Smooth muscle cell of the brain vasculature (primary cell): ENCODE data around the gene FDPS.
"Not testable (repeated sequence)": the region's sequence is repeated elsewhere in the genome, so short reads cannot be mapped to it uniquely, and the experiment has no call there.

ENCODE experiments used
- DNase-seq: peaks from one replicate; pipeline ENCODE4 v3.0.0-alpha.2; 2012; ENCODE audit warnings: low read depth, low spot score

The FDPS gene

GRCh38 chr1:155319536-155319935 is 10.9 kb downstream of the FDPS start:
- no peak for DNase-seq

DNA sequence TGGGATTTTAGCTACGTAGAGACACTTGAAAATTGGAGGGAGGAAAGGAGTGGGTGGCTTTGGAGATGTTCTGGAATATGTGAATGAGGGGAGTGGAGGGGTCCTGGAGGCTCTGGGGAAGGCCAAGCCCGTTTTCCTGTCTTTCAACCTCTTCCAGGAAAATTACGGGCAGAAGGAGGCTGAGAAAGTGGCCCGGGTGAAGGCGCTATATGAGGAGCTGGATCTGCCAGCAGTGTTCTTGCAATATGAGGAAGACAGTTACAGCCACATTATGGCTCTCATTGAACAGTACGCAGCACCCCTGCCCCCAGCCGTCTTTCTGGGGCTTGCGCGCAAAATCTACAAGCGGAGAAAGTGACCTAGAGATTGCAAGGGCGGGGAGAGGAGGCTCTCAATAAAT is 11.6 kb downstream of the FDPS start:
- no peak for DNase-seq

DNA sequence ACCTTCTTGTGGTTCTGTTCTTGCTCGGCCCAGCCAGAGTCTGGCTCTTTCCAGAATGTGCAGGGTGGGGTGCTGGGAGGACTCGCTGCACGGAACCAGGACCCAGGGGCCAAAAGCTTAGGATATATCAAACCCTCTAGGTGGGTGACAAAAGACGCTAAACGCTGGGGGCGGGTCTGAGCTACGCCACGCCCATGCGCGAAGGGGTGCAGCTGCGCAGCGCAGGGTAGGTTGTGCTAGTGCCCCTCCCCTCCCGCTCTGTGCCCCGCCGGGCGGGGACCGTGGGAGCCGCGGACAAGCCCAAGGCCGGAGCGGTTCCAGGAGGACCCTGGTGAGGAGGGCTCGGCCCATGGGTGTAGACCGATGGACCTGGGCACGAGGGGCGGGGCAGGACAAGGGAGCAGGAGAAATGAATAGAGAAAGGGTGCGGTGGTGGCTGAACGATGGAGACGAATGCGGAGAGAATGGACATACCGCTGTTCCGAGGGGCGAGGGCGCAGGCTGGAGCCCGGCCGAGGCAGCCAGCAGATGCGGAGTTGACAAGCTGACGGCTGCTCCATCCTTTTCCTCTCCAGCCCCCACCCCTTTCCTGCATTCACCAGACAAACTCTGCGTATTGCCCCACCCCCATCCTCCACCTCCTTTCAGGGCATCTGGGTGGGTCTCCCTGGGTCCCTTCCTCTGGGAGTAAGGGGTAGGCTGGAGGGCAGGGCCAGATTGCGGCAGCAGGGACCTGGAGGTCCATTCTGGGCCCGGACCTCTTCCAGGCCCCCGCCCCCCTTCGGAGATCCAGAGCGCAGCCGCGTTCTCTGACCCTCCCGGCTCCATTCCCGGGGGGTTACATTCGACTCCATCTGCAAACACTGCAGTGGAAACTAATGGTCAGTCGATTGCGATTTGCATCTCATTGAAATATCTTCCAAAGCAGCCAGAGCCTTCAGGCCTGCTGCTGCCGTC is 12.3 kb downstream of the FDPS start, which contains the start of gene RUSC1:
RUSC1 (plus strand) TSS at position 234 of the 957 bp plus-strand sequence. CDS start 880 bp downstream, outside the sequence.
- no peak for DNase-seq

DNA sequence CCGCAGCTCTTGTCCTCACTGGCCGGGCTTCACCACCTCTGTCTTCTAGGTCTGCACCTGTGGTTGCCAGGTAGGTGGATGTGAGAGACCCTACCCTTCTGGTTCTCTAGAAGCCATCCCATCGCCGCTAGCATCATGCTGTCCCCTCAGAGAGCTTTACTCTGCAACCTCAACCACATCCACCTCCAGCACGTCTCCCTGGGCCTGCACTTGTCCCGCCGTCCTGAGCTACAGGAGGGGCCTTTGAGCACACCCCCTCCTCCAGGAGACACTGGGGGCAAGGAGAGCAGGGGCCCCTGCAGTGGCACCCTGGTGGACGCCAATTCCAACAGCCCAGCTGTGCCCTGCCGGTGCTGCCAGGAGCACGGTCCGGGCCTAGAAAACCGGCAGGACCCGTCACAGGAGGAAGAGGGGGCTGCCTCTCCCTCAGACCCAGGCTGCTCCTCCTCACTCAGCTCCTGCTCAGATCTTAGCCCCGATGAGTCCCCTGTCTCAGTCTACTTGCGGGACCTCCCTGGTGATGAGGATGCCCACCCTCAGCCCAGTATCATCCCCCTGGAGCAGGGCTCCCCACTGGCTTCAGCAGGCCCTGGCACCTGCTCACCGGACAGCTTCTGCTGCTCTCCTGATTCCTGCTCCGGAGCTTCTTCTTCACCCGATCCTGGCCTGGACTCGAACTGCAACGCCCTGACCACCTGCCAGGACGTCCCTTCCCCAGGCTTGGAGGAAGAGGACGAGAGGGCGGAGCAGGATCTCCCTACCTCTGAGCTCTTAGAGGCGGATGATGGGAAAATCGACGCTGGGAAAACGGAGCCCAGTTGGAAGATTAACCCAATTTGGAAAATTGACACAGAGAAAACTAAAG is 13.2 kb downstream of the FDPS start:
- DNase-seq = no peak

GRCh38 chr1:155322571-155322952 is 13.9 kb downstream of the FDPS start:
- DNase-seq = no peak

DNA sequence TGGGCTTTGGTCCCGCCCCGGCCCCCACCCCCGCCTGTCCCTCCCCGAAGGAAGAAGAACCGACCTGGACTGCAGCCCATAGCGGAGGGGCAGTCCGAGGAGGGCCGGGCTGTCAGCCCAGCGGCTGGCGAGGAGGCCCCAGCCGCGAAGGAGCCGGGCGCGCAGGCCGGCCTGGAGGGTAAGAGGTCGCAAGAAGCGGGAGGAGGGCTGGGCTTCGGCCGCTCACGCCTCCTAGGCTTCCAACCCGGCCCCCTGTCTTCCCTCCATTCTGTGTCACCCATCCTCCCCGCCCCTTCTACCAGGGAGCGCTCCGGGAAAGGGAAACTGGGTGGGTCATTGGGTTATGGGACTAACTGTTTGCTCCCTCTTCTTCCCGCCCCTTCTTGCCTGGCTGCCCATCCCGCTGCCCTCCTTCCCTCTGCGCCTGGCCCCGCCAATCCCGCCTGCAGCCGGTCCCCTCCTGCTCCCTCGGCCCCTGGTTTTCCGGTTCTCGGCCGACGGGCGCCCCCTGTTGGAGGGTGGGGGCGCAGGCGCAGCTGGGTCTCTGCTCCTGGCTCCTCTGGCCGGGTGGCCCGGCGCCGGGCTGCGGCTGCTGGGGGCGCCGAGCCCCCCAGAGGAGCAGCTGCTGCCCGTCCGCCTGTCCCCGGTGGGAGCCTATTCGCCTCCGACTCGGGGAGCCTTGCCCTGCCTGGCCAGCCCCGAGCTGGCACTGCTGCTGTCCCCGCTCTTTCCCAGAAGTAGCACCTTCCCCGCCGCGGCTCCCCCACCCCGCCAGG is 14.5 kb downstream of the FDPS start:
- peak; percentile 76 for DNase-seq

GRCh38 chr1:155323729-155324036 is 15.0 kb downstream of the FDPS start:
- DNase-seq = peak; percentile 86

GRCh38 chr1:155324037-155324716 is 15.5 kb downstream of the FDPS start:
- DNase-seq = peak; percentile 85

DNA sequence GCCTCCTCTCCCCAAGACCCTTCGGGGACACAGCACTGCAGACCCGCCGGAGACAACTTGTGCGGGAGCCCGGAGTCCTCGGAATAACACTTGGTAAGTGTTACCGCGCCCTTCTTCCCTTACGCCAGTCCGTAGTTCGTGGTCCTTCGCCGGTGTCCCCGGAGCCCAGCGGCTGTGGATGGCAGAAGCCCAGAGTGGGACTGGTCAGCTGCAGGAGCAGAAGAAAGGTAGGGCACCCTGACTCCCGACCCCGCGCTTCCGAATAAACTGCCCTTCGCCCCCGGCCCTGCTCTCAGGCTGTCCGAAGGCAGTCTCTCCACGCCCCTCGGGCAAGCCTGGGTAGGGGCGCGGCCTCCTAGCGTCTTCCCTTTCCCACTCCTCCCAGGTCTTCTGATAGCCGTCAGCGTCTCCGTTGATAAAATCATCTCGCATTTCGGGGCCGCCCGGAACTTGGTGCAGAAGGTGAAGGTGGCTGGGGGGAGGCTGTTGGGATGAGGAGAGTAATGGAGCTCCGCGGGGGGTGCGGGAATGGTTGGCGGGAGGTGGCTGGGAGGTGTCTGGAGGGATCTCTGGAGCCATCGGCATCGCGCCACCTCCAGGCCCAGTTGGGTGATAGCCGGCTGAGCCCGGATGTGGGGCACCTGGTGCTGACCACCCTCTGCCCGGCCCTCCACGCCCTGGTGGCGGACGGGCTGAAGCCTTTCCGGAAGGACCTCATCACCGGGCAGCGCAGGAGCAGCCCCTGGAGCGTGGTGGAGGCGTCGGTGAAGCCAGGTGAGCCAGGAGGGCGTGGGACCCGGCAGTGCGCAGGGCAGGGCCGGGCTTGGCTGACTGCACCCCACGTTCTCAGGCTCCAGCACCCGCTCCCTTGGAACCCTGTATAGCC is 16.3 kb downstream of the FDPS start:
- no peak for DNase-seq

DNA sequence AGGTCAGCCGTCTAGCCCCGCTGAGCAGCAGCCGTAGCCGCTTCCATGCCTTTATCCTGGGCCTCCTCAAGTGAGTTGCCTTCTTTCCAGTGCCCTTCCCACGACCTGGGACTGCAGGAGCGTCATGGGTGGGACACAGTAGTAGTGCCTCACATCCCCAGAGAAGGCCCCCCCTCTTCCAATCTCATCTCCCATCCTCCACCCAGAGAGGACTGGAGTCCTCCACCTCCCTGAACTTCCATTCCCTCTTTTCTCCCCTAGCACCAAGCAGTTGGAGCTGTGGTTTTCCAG is 16.9 kb downstream of the FDPS start:
- no peak for DNase-seq

- DNase-seq = no peak
Measured at GRCh38 chr1:155326020-155326526, 17.4 kb downstream of the FDPS start.

- no peak for DNase-seq
Measured at GRCh38 chr1:155326631-155327037, 18.0 kb downstream of the FDPS start.

GRCh38 chr1:155327981-155328380 is 19.3 kb downstream of the FDPS start:
- no peak for DNase-seq

- not testable (repeated sequence) for DNase-seq
Measured at GRCh38 chr1:155328856-155329255, 20.2 kb downstream of the FDPS start.

- no peak for DNase-seq
Measured at GRCh38 chr1:155329980-155330598, 21.4 kb downstream of the FDPS start.

- no peak for DNase-seq
Measured at GRCh38 chr1:155334962-155335361, 26.3 kb downstream of the FDPS start.

- no peak for DNase-seq
Measured at GRCh38 chr1:155339515-155340097, 30.9 kb downstream of the FDPS start.

DNA sequence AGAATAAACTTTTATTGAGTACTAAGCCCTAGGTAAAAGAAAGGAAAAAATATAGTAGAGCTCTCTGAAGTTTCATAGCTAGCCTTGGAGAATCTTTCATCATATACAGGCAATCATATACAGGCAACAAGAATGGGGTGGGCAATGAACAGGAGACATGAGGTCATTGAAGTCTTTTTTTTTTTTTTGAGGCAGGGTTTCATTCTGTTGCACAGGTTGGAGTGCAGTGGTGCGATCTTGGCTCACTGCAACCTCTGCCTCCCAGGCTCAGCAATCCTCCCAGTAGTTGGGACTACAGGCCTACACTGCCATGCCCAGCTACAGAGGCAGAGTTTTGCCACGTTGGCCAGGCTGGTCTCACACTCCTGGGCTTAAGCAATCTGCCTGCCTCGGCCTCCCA is 34.2 kb downstream of the FDPS start:
- DNase-seq = no peak

DNA sequence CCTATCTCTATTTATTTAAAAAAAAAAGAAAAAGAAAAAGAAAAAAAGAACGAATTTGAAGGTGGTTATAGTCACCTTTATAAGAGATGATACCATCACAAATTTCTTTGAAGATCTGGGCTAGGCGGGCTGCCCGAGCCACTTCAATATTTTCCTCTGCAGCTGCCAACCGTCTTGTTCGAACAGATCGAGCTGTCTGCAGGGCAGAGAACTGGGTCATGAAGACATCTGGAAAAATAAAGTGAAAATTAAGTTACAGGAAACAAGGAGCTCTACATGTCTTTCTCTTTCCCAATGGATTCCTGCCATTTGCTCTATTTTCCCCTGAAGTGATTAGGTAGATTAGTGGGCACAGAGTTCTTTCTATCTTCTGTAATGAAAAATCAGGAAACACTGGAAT is 44.0 kb downstream of the FDPS start:
- no peak for DNase-seq
